AG09309 (cell line): ENCODE data around the gene COL6A3.

ENCODE experiments used
- DNase-seq: peaks from one replicate; pipeline ENCODE4 v3.0.0-alpha.2; 2010; ENCODE audit warnings: low read depth
- H3K4me3 ChIP-seq: 2 replicates; pipeline ENCODE4 v1.5.1; 2011; ENCODE audit warnings: mild to moderate bottlenecking, low read depth, low read length, moderate library complexity; ENCODE audit not compliant: control insufficient read depth
- TF ChIP-seq, protein P1 (sequence below): IDR thresholded peaks from 2 replicates; pipeline ENCODE4 v1.5.1; 2011; ENCODE audit warnings: mild to moderate bottlenecking, low read depth, low read length, inconsistent platforms; ENCODE audit not compliant: insufficient read depth, control insufficient read depth; ENCODE audit errors: missing control alignments

Gene COL6A3

DNA sequence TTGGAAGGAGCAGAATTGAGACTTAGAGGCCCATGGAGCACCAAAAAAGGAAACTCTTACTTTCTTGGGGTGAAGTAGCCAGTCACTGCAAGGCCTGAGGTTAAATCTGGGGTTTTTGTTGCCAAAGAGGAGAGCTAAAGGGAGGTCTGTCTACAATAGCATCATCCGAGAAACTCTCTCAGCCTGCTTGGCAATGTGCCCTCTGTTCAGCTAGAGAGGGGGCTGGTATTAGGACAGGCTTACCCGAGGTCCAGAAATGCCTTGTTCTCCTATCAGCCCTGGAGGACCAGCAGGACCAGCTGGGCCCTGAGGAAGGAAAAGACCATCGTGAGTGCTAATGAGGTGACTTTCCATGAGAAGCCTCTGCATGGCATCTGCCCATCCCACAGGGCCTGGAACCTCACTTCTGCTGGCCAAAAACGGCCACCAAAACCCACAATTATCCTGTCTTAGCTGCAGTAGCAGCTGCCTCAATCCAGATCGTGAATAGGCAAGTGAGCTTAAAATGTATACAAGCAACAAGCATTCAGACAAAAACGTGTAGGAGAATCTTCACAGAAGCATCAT lies 61.6 kb downstream of the COL6A3 start:
- TF ChIP-seq, protein P1, sequence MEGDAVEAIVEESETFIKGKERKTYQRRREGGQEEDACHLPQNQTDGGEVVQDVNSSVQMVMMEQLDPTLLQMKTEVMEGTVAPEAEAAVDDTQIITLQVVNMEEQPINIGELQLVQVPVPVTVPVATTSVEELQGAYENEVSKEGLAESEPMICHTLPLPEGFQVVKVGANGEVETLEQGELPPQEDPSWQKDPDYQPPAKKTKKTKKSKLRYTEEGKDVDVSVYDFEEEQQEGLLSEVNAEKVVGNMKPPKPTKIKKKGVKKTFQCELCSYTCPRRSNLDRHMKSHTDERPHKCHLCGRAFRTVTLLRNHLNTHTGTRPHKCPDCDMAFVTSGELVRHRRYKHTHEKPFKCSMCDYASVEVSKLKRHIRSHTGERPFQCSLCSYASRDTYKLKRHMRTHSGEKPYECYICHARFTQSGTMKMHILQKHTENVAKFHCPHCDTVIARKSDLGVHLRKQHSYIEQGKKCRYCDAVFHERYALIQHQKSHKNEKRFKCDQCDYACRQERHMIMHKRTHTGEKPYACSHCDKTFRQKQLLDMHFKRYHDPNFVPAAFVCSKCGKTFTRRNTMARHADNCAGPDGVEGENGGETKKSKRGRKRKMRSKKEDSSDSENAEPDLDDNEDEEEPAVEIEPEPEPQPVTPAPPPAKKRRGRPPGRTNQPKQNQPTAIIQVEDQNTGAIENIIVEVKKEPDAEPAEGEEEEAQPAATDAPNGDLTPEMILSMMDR, result no peak
- no peak overlapping the region for H3K4me3 ChIP-seq
- DNase-seq, result no peak

DNA sequence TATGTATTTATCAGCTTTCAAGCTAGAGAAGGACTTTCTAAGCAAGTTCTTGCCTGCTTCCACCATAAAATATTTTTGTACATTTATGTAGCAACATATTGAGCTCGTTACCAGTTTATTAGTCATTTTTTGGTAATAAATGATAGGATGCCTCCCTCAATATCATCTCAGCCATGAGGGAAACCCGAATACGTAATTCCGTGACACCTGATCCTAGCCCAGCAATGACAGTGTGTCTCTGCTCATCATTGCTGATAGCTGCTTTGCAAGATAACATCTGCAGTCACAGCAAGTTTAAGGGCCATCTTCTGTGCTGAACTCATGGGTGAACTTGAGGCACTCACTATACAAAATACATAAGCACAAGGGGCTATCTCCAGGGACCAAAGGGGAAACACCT lies 62.2 kb downstream of the COL6A3 start:
- no peak for DNase-seq
- no peak overlapping the region for H3K4me3 ChIP-seq
- TF ChIP-seq, protein P1, result no peak

DNA sequence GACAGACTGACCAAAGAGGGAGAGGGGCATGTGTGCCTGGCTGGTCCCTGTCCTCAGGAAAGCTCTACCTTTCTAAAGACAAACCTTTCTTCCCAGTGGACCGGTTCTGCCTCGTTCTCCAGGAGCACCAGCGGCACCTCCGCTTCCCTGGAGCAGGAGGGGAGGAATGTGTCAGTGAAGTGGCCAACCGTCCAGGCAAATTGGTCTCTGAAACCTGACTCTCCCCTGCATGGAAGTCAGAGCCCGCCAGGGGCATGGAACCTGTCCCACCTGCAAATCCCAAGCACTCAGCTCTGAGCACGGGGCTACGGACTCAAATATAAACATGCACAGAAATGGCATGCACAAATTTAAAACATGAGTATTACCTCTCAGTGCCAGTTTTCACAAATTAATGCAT lies 62.9 kb downstream of the COL6A3 start:
- H3K4me3 ChIP-seq, result no peak overlapping the region
- no peak for DNase-seq
- TF ChIP-seq, protein P1, result no peak

DNA sequence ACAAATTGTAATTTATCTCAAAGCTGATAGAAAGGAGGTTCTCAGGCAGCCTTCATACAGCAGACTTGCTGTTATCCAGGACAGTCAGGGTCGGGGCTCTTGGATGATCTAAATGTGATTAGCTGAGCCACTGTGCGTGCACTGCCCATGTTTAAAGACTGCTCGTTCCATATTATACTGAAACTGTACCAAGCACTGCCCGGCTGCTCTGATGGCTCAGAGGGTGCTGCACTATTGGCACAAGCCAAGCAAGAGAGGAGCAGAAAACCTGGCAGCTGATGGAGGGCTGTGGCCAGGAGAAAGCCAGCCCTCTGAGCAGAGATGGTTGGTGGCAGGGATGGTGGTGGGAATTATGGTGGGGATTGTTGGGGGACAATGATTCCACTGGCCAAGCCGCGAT lies 63.4 kb downstream of the COL6A3 start:
- H3K4me3 ChIP-seq, result no peak overlapping the region
- DNase-seq, result no peak
- TF ChIP-seq, protein P1, result no peak

DNA sequence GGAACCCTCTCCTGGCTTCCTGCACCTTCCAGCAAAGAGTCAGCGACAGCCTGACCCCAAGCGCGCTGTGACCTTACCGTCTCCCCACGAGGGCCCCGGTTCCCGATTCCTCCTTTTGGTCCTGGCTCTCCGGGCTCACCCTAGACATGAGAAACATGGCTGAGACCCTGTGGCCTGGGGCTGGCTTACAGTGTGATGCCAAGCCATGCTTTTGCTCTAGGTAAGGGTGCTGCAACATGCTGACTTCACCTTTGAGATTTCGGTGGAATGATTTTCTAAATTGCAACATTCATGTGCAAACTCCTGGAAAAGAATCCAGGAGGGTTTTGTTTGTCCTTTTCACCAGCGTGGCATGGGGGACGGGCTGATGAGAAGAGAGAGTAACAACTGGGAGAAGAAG lies 63.9 kb downstream of the COL6A3 start:
- DNase-seq, result no peak
- TF ChIP-seq, protein P1, result no peak
- no peak overlapping the region for H3K4me3 ChIP-seq

DNA sequence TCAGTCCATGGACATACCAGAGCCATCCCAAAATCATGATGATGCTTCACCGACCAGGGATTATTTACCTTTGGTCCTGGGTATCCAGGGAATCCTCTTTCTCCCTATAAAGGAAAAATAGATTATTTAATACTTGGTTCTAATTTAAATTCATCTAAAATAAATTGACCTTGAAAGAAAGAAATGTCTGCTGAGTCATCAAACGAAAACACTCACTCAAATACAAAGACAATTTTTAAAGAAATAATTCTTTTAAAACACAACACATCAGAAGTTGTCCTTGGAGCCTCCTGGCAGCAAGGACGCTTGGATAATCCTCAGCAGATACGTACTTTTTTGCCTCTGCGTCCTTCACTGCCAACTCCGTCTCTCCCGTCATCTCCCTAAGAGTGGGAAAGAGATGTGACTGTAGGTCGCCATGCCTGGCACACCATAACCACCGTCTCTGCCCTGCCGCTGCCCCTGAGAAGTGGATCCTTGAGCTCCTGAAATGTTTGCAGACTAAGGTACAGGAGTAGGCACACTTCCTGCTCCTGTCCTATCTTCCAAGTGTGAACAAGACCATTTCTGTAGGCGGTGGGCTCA lies 65.6 kb downstream of the COL6A3 start:
- H3K4me3 ChIP-seq, result no peak overlapping the region
- TF ChIP-seq, protein P1, result no peak
- no peak for DNase-seq

DNA sequence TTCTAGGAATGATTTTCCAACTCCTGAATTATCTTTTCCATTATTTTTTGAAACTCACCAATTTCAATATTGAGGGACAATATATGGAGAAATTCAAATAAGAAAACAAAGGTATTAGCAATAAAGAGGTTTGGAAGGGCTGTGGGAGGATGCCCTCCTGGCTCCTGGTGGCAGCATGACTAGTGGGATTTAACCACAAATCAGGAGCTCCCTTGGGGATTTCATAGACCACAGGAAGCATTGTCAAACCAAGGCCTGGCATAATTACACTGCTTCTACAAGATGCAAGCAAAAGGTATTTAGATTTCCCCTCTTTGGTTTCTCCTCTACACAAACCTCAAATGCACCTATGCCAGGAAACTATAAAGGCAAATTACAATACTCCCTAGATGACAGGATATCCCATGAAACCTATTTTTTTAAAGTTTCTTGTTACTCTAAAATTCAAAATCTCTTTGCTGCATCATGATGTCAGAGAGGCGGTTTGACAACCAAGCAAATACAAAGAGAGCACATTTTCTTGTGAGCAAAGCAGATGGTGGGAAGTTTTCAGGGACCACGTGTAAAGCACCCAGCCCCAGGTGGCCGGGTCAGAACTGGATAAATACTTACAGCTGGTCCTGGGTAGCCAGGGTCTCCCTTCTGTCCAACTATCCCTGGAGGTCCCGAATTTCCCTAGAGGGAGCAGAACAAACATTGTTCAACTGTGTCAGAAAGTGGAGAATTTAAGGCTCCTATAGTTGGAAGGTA lies 67.9 kb downstream of the COL6A3 start:
- DNase-seq, result no peak
- TF ChIP-seq, protein P1, result no peak
- no peak overlapping the region for H3K4me3 ChIP-seq
